WERI-Rb-1 (cell line): ENCODE measurements around the gene SPCS2.
A peak's percentile ranks its signal among the peaks of the same experiment; 100 is the strongest.

Experiments used
- DNase-seq: peaks from one replicate; pipeline ENCODE4 v3.0.0-alpha.2; 2020
- H3K27ac ChIP-seq: fragments of 250-450 bp; sonication (Bioruptor Pico); 2 replicates; pipeline ENCODE4 v1.5.1; 2020; ENCODE audit warnings: mild to moderate bottlenecking, moderate library complexity
- H3K27me3 ChIP-seq: fragments of 250-450 bp; sonication (Bioruptor Pico); 2 replicates; pipeline ENCODE4 v1.5.1; 2021; ENCODE audit warnings: mild to moderate bottlenecking, low read depth, moderate library complexity; ENCODE audit not compliant: insufficient read depth, severe bottlenecking
- H3K36me3 ChIP-seq: fragments of 250-450 bp; sonication (Bioruptor Pico); 2 replicates; pipeline ENCODE4 v1.5.1; 2020; ENCODE audit warnings: mild to moderate bottlenecking, moderate library complexity
- H3K4me3 ChIP-seq: 2 replicates; pipeline ENCODE4 v1.5.1; 2011; ENCODE audit warnings: low read depth, mild to moderate bottlenecking, control low read depth, low read length
- H3K9me3 ChIP-seq: fragments of 250-450 bp; sonication (Bioruptor Pico); 2 replicates; pipeline ENCODE4 v1.5.1; 2021; ENCODE audit warnings: mild to moderate bottlenecking, moderate library complexity; ENCODE audit not compliant: severe bottlenecking
- TF ChIP-seq, protein P1 (sequence below): IDR thresholded peaks from 2 replicates; pipeline ENCODE4 v1.5.1; 2011; ENCODE audit warnings: low read depth, mild to moderate bottlenecking, control low read depth, inconsistent platforms, low read length

The SPCS2 gene

DNA sequence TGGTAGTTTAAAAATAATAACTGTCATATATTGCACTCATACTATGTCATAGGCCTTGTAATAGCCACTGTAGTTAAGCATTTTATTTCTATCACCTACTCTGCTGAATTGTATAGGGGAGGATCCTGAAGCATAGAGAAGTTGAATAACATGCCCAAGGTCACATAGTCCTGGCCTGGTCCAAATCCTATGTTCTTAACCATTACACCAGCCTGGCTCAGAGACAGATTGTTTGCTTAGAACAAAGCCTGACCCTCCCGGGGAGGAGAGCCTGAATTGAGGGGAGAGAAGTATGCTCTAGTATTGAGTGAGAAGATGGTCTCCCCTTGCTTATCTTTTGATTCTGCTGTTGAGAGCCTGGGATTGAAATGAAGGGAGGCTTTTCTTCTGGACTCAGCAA lies 41.9 kb downstream of the SPCS2 start:
- TF ChIP-seq, protein P1, sequence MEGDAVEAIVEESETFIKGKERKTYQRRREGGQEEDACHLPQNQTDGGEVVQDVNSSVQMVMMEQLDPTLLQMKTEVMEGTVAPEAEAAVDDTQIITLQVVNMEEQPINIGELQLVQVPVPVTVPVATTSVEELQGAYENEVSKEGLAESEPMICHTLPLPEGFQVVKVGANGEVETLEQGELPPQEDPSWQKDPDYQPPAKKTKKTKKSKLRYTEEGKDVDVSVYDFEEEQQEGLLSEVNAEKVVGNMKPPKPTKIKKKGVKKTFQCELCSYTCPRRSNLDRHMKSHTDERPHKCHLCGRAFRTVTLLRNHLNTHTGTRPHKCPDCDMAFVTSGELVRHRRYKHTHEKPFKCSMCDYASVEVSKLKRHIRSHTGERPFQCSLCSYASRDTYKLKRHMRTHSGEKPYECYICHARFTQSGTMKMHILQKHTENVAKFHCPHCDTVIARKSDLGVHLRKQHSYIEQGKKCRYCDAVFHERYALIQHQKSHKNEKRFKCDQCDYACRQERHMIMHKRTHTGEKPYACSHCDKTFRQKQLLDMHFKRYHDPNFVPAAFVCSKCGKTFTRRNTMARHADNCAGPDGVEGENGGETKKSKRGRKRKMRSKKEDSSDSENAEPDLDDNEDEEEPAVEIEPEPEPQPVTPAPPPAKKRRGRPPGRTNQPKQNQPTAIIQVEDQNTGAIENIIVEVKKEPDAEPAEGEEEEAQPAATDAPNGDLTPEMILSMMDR, result no peak
- no peak overlapping the region for H3K4me3 ChIP-seq
- no peaks in the 10 kb centered on the region for H3K9me3 ChIP-seq
- no peaks in the 10 kb centered on the region for H3K27me3 ChIP-seq
- H3K27ac ChIP-seq, result no peak overlapping the region
- peaks cover 26% of the 10 kb centered on the region for H3K36me3 ChIP-seq
- DNase-seq, result no peak

- Histone ChIP-seq H3K36me3 (peaks cover 37% of the 10 kb centered on the region), H3K27me3 (no peaks in the 10 kb centered on the region), H3K4me3 (no peak overlapping the region), H3K27ac (no peak overlapping the region), H3K9me3 (no peaks in the 10 kb centered on the region)
- TF ChIP-seq, protein P1, result no peak
- no peak for DNase-seq
Measured at GRCh38 chr11:74992852-74993251, 43.8 kb downstream of the SPCS2 start.

DNA sequence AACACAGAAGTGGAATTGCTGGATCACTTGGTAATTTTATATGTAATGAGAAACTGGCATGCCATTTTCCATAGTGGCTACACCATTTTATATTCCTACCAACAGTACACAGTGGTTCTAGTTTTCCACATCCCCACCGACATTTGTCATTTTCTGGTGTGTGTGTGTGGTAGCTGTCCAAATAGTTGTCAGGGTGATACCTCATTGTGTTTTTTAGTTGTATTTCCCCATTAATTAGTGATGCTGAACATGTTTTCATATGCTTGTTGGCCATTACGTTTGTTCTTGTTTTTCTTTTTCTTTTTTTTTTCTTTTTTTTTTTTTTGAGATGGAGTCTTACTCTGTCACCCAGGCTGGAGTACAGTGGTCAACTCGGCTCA lies 51.9 kb downstream of the SPCS2 start:
- Histone ChIP-seq H3K4me3 (no peak overlapping the region), H3K27ac (peak overlapping the region; percentile 13; the same call in 1 of the 2 replicates), H3K9me3 (no peaks in the 10 kb centered on the region), H3K36me3 (peaks cover 45% of the 10 kb centered on the region), H3K27me3 (no peaks in the 10 kb centered on the region)
- DNase-seq, result no peak
- TF ChIP-seq, protein P1, result no peak

GRCh38 chr11:75001686-75002085 lies 52.6 kb downstream of the SPCS2 start:
- Histone ChIP-seq H3K27me3 (no peaks in the 10 kb centered on the region), H3K27ac (peak overlapping the region; percentile 65), H3K36me3 (peaks cover 45% of the 10 kb centered on the region), H3K4me3 (no peak overlapping the region), H3K9me3 (no peaks in the 10 kb centered on the region)
- TF ChIP-seq, protein P1, result no peak
- DNase-seq, result no peak

GRCh38 chr11:75002516-75002915 lies 53.5 kb downstream of the SPCS2 start:
- Histone ChIP-seq H3K4me3 (no peak overlapping the region), H3K27me3 (no peaks in the 10 kb centered on the region), H3K27ac (peak overlapping the region; percentile 65), H3K9me3 (no peaks in the 10 kb centered on the region), H3K36me3 (peaks cover 47% of the 10 kb centered on the region)
- no peak for DNase-seq
- TF ChIP-seq, protein P1, result no peak

GRCh38 chr11:75004215-75004614 lies 55.1 kb downstream of the SPCS2 start:
- Histone ChIP-seq H3K9me3 (no peaks in the 10 kb centered on the region), H3K4me3 (no peak overlapping the region), H3K27ac (no peak overlapping the region), H3K36me3 (peaks cover 45% of the 10 kb centered on the region), H3K27me3 (no peaks in the 10 kb centered on the region)
- no peak for DNase-seq
- TF ChIP-seq, protein P1, result no peak
